Measurements from ENCODE around the gene LNP1.

The LNP1 gene

GRCh38 chr3:100449214-100449613 lies 47.9 kb downstream of the LNP1 start:
- H3K27ac ChIP-seq (replicated peaks): no peak overlapping the region
- DNase-seq (ENCODE audit: low read depth in 1 of 2, low spot score in 1 of 2): no peak
- no peak for TF ChIP-seq REST (IDR thresholded peaks at IDR 0.05; ENCODE audit: insufficient replicate concordance, low read depth)
- TF ChIP-seq GABPA (IDR thresholded peaks at IDR 0.05; ENCODE audit: low read depth): no peak
- no peak for TF ChIP-seq SPI1 (IDR thresholded peaks at IDR 0.05; ENCODE audit: borderline replicate concordance, low read depth)
- TF ChIP-seq POLR2AphosphoS5 (IDR thresholded peaks at IDR 0.05; ENCODE audit: low read depth): no peak
- TF ChIP-seq CTCF (IDR thresholded peaks at IDR 0.05; ENCODE audit: insufficient read depth, low read length): no peak
- H3K27me3 ChIP-seq (ENCODE audit: insufficient read depth, poor library complexity, severe bottlenecking): no peaks in the 10 kb centered on the region
- no peak overlapping the region for H3K4me3 ChIP-seq (replicated peaks; ENCODE audit: insufficient read depth, low read length)

- Histone ChIP-seq H3K27me3 (ENCODE audit: insufficient read depth, poor library complexity, severe bottlenecking) (no peaks in the 10 kb centered on the region), H3K27ac (replicated peaks) (no peak overlapping the region), H3K4me3 (replicated peaks; ENCODE audit: insufficient read depth, low read length) (no peak overlapping the region)
- TF ChIP-seq SPI1 (IDR thresholded peaks at IDR 0.05; ENCODE audit: borderline replicate concordance, low read depth) (no peak), GABPA (IDR thresholded peaks at IDR 0.05; ENCODE audit: low read depth) (no peak), POLR2AphosphoS5 (IDR thresholded peaks at IDR 0.05; ENCODE audit: low read depth) (no peak), CTCF (IDR thresholded peaks at IDR 0.05; ENCODE audit: insufficient read depth, low read length) (no peak), REST (IDR thresholded peaks at IDR 0.05; ENCODE audit: insufficient replicate concordance, low read depth) (no peak)
- no peak for DNase-seq (ENCODE audit: low read depth in 1 of 2, low spot score in 1 of 2)
Measured at GRCh38 chr3:100454677-100455076, 53.3 kb downstream of the LNP1 start.

GRCh38 chr3:100455841-100456550 lies 54.7 kb downstream of the LNP1 start:
- Histone ChIP-seq H3K27me3 (ENCODE audit: insufficient read depth, poor library complexity, severe bottlenecking) (no peaks in the 10 kb centered on the region), H3K27ac (replicated peaks) (no peak overlapping the region), H3K4me3 (replicated peaks; ENCODE audit: insufficient read depth, low read length) (no peak overlapping the region)
- TF ChIP-seq CTCF (IDR thresholded peaks at IDR 0.05; ENCODE audit: insufficient read depth, low read length) (no peak), POLR2AphosphoS5 (IDR thresholded peaks at IDR 0.05; ENCODE audit: low read depth) (no peak), GABPA (IDR thresholded peaks at IDR 0.05; ENCODE audit: low read depth) (no peak)
- DNase-seq (ENCODE audit: low read depth in 1 of 2, low spot score in 1 of 2): no peak

GRCh38 chr3:100456745-100457144 lies 55.4 kb downstream of the LNP1 start:
- Histone ChIP-seq H3K4me3 (replicated peaks; ENCODE audit: insufficient read depth, low read length) (no peak overlapping the region), H3K27me3 (ENCODE audit: insufficient read depth, poor library complexity, severe bottlenecking) (no peaks in the 10 kb centered on the region), H3K27ac (replicated peaks) (no peak overlapping the region)
- TF ChIP-seq REST (IDR thresholded peaks at IDR 0.05; ENCODE audit: insufficient replicate concordance, low read depth) (no peak), POLR2AphosphoS5 (IDR thresholded peaks at IDR 0.05; ENCODE audit: low read depth) (no peak), GABPA (IDR thresholded peaks at IDR 0.05; ENCODE audit: low read depth) (no peak), CTCF (IDR thresholded peaks at IDR 0.05; ENCODE audit: insufficient read depth, low read length) (no peak), SPI1 (IDR thresholded peaks at IDR 0.05; ENCODE audit: borderline replicate concordance, low read depth) (no peak)
- no peak for DNase-seq (ENCODE audit: low read depth in 1 of 2, low spot score in 1 of 2)

Data from HL-60 (cell line).